ENCODE measurements around the gene ALDH1A1.

DNA sequence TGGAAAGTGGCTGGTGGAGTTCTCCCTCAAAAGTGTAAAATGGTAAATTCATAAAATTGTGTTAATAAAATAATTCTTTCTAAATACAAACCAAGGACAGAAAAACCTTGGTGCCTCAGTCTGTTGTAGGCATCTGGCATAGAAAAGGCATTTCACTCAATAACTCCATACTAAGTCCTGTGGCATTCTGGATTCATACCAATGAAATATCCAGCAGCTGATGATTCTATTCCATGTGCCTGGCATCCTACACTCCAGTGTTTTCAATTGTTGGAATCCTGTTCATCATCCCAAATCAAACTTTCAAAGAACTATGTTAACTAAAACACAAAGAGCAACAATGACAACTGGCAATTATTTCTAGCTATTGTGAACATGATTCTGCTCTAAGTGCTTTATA is 21.6 kb upstream of the ALDH1A1 start:
- TF ChIP-seq, protein P1, sequence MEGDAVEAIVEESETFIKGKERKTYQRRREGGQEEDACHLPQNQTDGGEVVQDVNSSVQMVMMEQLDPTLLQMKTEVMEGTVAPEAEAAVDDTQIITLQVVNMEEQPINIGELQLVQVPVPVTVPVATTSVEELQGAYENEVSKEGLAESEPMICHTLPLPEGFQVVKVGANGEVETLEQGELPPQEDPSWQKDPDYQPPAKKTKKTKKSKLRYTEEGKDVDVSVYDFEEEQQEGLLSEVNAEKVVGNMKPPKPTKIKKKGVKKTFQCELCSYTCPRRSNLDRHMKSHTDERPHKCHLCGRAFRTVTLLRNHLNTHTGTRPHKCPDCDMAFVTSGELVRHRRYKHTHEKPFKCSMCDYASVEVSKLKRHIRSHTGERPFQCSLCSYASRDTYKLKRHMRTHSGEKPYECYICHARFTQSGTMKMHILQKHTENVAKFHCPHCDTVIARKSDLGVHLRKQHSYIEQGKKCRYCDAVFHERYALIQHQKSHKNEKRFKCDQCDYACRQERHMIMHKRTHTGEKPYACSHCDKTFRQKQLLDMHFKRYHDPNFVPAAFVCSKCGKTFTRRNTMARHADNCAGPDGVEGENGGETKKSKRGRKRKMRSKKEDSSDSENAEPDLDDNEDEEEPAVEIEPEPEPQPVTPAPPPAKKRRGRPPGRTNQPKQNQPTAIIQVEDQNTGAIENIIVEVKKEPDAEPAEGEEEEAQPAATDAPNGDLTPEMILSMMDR (IDR thresholded peaks at IDR 0.05; ENCODE audit: extremely low read depth in 1 of 2, insufficient read depth in 1 of 2, low read depth in 1 of 2, low read length in 2 of 2): no peak
- TF ChIP-seq EZH2 (IDR thresholded peaks at IDR 0.05; ENCODE audit: borderline replicate concordance, low read depth, low read length, severe bottlenecking): no peak
- no peak for TF ChIP-seq POLR2A (IDR thresholded peaks at IDR 0.05; ENCODE audit: low read depth, low read length)
- TF ChIP-seq MYC (IDR thresholded peaks at IDR 0.05; ENCODE audit: low read depth, low read length): no peak
- TF ChIP-seq, protein P2, sequence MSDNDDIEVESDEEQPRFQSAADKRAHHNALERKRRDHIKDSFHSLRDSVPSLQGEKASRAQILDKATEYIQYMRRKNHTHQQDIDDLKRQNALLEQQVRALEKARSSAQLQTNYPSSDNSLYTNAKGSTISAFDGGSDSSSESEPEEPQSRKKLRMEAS (IDR thresholded peaks at IDR 0.05; ENCODE audit: insufficient read depth, insufficient read length): no peak
- no peak for TF ChIP-seq FOS (IDR thresholded peaks at IDR 0.05; ENCODE audit: borderline replicate concordance, insufficient read depth, low read length)
